ENCODE measurements around the gene ELAPOR2.

- TF ChIP-seq CTCF (IDR thresholded peaks at IDR 0.05; ENCODE audit: low read length) (no peak), EZH2 (optimal IDR thresholded peaks at IDR 0.05; ENCODE audit: low read depth, low read length) (no peak), EZH2phosphoT487 (IDR thresholded peaks at IDR 0.05; ENCODE audit: low read length) (no peak)
These were observed 8.3 kb upstream of the ELAPOR2 start for GRCh38 chr7:87067788-87068187.
